Sigmoid colon (tissue), 4 donors: ENCODE measurements around the gene FANCM.

Experiments
- EP300 ChIP-seq, 4 donors: sonication (generic); formaldehyde crosslinking; IDR thresholded peaks; one replicate each; pipeline ENCODE4 v1.6.1; 2017; ENCODE audit warnings: antibody characterized with exemption in 4 of 4
- POLR2A ChIP-seq, 2 donors: fragments of 450-650 bp; IDR thresholded peaks; one replicate each; pipeline ENCODE4 v1.6.1; 2016; ENCODE audit warnings: antibody characterized with exemption in 2 of 2, mild to moderate bottlenecking in 2 of 2, moderate library complexity in 2 of 2
- POLR2AphosphoS5 ChIP-seq, 4 donors: sonication (generic); formaldehyde crosslinking; IDR thresholded peaks; one replicate each; pipeline ENCODE4 v1.6.1; 2017; ENCODE audit warnings: antibody characterized with exemption in 4 of 4
- TF ChIP-seq, protein P1 (sequence below), 4 experiments: fragments of 450-650 bp in 3 of 4; fragments of 200-600 bp in 1 of 4; IDR thresholded peaks; one replicate each; pipeline ENCODE4 v1.5.1; 2016 to 2019; ENCODE audit warnings: antibody characterized with exemption in 4 of 4, mild to moderate bottlenecking in 3 of 4, moderate library complexity in 2 of 4

DNA sequence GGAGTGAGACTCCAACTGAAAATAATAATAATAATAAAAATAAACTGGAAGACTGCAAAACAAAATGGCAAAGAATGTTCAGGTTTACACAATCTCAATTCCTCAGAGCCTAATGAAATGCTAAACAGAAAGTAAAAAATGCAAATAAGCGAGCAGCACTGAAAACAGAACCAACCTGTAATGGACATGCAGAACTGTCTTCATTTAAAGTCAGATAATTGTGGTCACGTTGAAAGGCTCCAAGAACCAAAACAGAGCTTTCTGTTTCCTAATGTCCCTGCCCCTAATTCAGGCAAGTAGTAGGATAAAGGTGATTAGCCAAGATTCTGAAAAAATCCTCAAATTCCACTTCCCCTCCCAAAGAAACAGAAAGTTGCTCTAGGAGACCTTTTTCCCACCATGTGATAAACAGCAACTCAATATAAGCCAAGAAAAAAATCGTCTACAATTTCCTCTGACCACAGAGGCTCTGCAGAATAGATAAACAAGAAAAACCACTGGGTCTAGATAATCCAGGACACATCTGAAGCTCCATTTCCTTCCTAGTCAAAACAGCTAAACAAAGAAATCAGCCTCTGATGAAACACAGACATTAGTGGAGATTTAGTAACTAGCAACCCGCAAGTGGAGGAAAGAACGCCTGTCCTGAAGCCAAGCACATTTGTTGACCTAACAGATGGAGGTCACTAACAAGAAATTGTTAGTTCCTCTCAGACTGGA, 114.3 kb downstream of the FANCM start:
- TF ChIP-seq POLR2A (IDR thresholded peaks at IDR 0.05) = no peak
- TF ChIP-seq, protein P1, sequence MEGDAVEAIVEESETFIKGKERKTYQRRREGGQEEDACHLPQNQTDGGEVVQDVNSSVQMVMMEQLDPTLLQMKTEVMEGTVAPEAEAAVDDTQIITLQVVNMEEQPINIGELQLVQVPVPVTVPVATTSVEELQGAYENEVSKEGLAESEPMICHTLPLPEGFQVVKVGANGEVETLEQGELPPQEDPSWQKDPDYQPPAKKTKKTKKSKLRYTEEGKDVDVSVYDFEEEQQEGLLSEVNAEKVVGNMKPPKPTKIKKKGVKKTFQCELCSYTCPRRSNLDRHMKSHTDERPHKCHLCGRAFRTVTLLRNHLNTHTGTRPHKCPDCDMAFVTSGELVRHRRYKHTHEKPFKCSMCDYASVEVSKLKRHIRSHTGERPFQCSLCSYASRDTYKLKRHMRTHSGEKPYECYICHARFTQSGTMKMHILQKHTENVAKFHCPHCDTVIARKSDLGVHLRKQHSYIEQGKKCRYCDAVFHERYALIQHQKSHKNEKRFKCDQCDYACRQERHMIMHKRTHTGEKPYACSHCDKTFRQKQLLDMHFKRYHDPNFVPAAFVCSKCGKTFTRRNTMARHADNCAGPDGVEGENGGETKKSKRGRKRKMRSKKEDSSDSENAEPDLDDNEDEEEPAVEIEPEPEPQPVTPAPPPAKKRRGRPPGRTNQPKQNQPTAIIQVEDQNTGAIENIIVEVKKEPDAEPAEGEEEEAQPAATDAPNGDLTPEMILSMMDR (IDR thresholded peaks at IDR 0.05) = no peak
- peak in 3 of 4 donors; percentile 14 to 47 (median 19) for TF ChIP-seq POLR2AphosphoS5 (IDR thresholded peaks at IDR 0.05)
- peak in 1 of 4 donors; percentile 6 for TF ChIP-seq EP300 (IDR thresholded peaks at IDR 0.05)
